ENCODE measurements around the gene SNAP23. TPM values are rescaled to one million over a fixed set of nuclear protein-coding genes. Genes with fewer than 3 reads are reported as not detected.

SNAP23 gene
- polyA plus RNA-seq, 1 donor (not counting 4 experiments of a cell fraction or from before 2014, with no cell fraction given) = 68.4 TPM

DNA sequence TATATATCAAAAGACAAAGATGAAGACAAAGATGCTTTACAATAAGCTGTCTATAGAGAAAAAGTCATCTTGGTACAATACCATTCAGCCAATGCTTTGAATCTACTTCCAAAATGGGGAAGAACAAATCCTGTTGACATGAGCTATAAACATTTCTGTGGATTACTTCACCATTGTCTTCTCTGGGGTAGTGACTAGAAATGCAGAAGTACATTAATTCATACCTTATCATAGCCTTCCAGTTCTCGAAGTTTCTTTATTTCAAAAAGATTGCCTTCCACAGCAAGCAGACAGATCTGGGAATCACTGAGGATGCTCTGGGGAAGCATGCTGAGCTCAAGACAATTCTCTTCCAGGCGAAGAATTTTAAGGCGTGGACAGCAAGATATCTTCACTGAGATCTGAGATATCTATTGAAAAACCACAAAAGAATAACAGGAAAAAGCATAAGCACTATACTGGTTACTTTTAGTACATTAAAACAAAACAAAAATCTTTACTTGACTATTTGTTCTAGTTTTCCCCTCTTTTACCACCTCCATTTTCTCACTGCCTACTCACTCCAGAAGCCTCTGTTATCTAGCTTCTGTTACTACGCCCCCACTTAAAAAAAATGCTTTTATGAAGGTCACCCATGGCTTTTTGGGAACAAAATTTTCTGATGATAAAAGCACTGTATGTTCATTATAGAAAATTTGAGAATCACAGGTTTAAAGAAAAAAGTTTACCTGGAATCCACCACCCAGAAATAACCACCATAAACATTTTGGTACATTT lies 49.6 kb downstream of the SNAP23 start:
- H3K9me3 ChIP-seq (ENCODE audit: control insufficient read depth, low read depth, low read length) = no peaks in the 10 kb centered on the region
- DNase-seq (ENCODE audit: low read depth, low spot score) = no peak
- no peaks in the 10 kb centered on the region for H3K9me1 ChIP-seq (ENCODE audit: control insufficient read depth, extremely low read depth, insufficient read depth, low read length)
- no peaks in the 10 kb centered on the region for H3K27me3 ChIP-seq (ENCODE audit: control insufficient read depth, extremely low read depth, insufficient read depth, low read length)
- FAIRE-seq = no peak
- H4K20me1 ChIP-seq (ENCODE audit: control insufficient read depth, extremely low read depth, insufficient read depth, low read length) = no peaks in the 10 kb centered on the region
- no peak overlapping the region for H3K27ac ChIP-seq (ENCODE audit: control insufficient read depth, insufficient read depth, low read length)
- no peak overlapping the region for H2AFZ ChIP-seq (ENCODE audit: control insufficient read depth, low read length)
- peaks cover 16% of the 10 kb centered on the region for H3K4me1 ChIP-seq (ENCODE audit: control insufficient read depth, extremely low read depth, insufficient read depth, low read length)
- H3K4me2 ChIP-seq (ENCODE audit: control insufficient read depth, extremely low read depth, insufficient read depth, low read depth, low read length) = no peak overlapping the region
- H3K79me2 ChIP-seq (ENCODE audit: control insufficient read depth, insufficient read depth, low read length) = peaks cover 20% of the 10 kb centered on the region
- no peak overlapping the region for H3K9ac ChIP-seq (ENCODE audit: control insufficient read depth, extremely low read depth, insufficient read depth, low read length)
- TF ChIP-seq, protein P1, sequence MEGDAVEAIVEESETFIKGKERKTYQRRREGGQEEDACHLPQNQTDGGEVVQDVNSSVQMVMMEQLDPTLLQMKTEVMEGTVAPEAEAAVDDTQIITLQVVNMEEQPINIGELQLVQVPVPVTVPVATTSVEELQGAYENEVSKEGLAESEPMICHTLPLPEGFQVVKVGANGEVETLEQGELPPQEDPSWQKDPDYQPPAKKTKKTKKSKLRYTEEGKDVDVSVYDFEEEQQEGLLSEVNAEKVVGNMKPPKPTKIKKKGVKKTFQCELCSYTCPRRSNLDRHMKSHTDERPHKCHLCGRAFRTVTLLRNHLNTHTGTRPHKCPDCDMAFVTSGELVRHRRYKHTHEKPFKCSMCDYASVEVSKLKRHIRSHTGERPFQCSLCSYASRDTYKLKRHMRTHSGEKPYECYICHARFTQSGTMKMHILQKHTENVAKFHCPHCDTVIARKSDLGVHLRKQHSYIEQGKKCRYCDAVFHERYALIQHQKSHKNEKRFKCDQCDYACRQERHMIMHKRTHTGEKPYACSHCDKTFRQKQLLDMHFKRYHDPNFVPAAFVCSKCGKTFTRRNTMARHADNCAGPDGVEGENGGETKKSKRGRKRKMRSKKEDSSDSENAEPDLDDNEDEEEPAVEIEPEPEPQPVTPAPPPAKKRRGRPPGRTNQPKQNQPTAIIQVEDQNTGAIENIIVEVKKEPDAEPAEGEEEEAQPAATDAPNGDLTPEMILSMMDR (optimal IDR thresholded peaks at IDR 0.05 in 1 of 3, IDR thresholded peaks at IDR 0.05 in 1 of 3, conservative IDR thresholded peaks at IDR 0.05 in 1 of 3; ENCODE audit: extremely low read depth in 1 of 3, insufficient read depth in 2 of 3, low read length in 3 of 3) = no peak
- no peak for TF ChIP-seq EZH2 (IDR thresholded peaks at IDR 0.05; ENCODE audit: low read length)
- peaks cover 2 to 6% of the 10 kb centered on the region in 2 experiments for H3K36me3 ChIP-seq (ENCODE audit: control insufficient read depth in 2 of 2, extremely low read depth in 1 of 2, insufficient read depth in 2 of 2, low read length in 2 of 2)
- no peak overlapping the region for H3K4me3 ChIP-seq (ENCODE audit: control insufficient read depth in 2 of 3, extremely low read depth in 1 of 3, insufficient read depth in 2 of 3, low read depth in 1 of 3, low read length in 3 of 3)
- dilution Hi-C loops (cut with MboI; ENCODE audit: extremely low pct_ligation_motif_present, low sequenced_read_pairs) = no loop called here

DNA sequence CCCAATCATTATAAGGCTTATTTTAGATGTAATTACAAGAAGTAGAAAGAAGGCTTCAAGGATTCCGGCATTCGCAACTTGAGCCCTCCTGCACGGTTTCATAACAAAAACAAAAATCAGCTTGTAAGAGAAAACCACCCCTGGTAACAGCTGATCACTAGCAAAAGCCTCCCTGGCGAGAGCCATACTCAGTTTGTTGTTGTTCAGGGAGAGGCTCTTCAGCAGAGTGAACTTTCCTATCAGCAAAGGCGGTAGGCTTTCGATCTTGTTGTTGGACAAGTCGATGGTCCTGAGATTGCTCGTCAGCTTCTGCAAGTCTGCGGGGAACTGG lies 52.4 kb downstream of the SNAP23 start:
- no peaks in the 10 kb centered on the region for H4K20me1 ChIP-seq (ENCODE audit: control insufficient read depth, extremely low read depth, insufficient read depth, low read length)
- H3K4me1 ChIP-seq (ENCODE audit: control insufficient read depth, extremely low read depth, insufficient read depth, low read length) = peaks cover 21% of the 10 kb centered on the region
- H3K9me1 ChIP-seq (ENCODE audit: control insufficient read depth, extremely low read depth, insufficient read depth, low read length) = no peaks in the 10 kb centered on the region
- FAIRE-seq (no peak), DNase-seq (ENCODE audit: low read depth, low spot score) (no peak)
- dilution Hi-C loops (cut with MboI; ENCODE audit: extremely low pct_ligation_motif_present, low sequenced_read_pairs) = no loop called here
- H3K36me3 ChIP-seq (ENCODE audit: control insufficient read depth in 2 of 2, extremely low read depth in 1 of 2, insufficient read depth in 2 of 2, low read length in 2 of 2) = peaks cover 2 to 8% of the 10 kb centered on the region in 2 experiments
- H3K4me3 ChIP-seq (ENCODE audit: control insufficient read depth in 2 of 3, extremely low read depth in 1 of 3, insufficient read depth in 2 of 3, low read depth in 1 of 3, low read length in 3 of 3) = peak overlapping the region; percentile 78 to 99 (median 81)
- H3K27ac ChIP-seq (ENCODE audit: control insufficient read depth, insufficient read depth, low read length) = peak overlapping the region; percentile 93
- H3K79me2 ChIP-seq (ENCODE audit: control insufficient read depth, insufficient read depth, low read length) = peaks cover 41% of the 10 kb centered on the region
- no peaks in the 10 kb centered on the region for H3K9me3 ChIP-seq (ENCODE audit: control insufficient read depth, low read depth, low read length)
- H2AFZ ChIP-seq (ENCODE audit: control insufficient read depth, low read length) = peak overlapping the region; percentile 98
- H3K4me2 ChIP-seq (ENCODE audit: control insufficient read depth, extremely low read depth, insufficient read depth, low read depth, low read length) = peak overlapping the region; percentile 66
- H3K9ac ChIP-seq (ENCODE audit: control insufficient read depth, extremely low read depth, insufficient read depth, low read length) = peak overlapping the region; percentile 98
- H3K27me3 ChIP-seq (ENCODE audit: control insufficient read depth, extremely low read depth, insufficient read depth, low read length) = no peaks in the 10 kb centered on the region
- TF ChIP-seq, protein P1 (optimal IDR thresholded peaks at IDR 0.05 in 1 of 3, IDR thresholded peaks at IDR 0.05 in 1 of 3, conservative IDR thresholded peaks at IDR 0.05 in 1 of 3; ENCODE audit: extremely low read depth in 1 of 3, insufficient read depth in 2 of 3, low read length in 3 of 3) = no peak
- no peak for TF ChIP-seq EZH2 (IDR thresholded peaks at IDR 0.05; ENCODE audit: low read length)
